Testis (tissue), 3 donors: ENCODE measurements around the gene RCN1. TPM values are rescaled to one million over a fixed set of nuclear protein-coding genes. Genes with fewer than 3 reads are reported as not detected.

Experiments
- DNase-seq: peaks from one replicate; pipeline ENCODE4 v3.0.0-alpha.2; 2019
- H3K27ac ChIP-seq, 2 donors: fragments of 200-600 bp; sonication (generic); one replicate each; pipeline ENCODE4 v1.5.1; 2019
- H3K27me3 ChIP-seq: fragments of 200-600 bp; sonication (generic); one replicate; pipeline ENCODE4 v1.5.1; 2019
- H3K36me3 ChIP-seq: fragments of 200-600 bp; sonication (generic); one replicate; pipeline ENCODE4 v1.5.1; 2017; ENCODE audit warnings: low read depth; ENCODE audit errors: missing control alignments
- H3K4me1 ChIP-seq: fragments of 200-600 bp; sonication (generic); one replicate; pipeline ENCODE4 v1.5.1; 2019
- H3K4me3 ChIP-seq, 2 donors: fragments of 200-600 bp; sonication (generic); one replicate each; pipeline ENCODE4 v1.5.1; 2017 to 2019
- H3K9me3 ChIP-seq: fragments of 200-600 bp; sonication (generic); one replicate; pipeline ENCODE4 v1.5.1; 2017
- CTCF ChIP-seq, 3 experiments: fragments of 450-650 bp in 2 of 3; fragments of 200-600 bp in 1 of 3; sonication (generic) in 1 of 3; IDR thresholded peaks; one replicate each; pipeline ENCODE4 v1.5.1; 2016 to 2019; ENCODE audit warnings: antibody characterized with exemption in 3 of 3, mild to moderate bottlenecking in 2 of 3, moderate library complexity in 1 of 3
- POLR2A ChIP-seq: fragments of 450-650 bp; IDR thresholded peaks from one replicate; pipeline ENCODE4 v1.6.1; 2017; ENCODE audit warnings: antibody characterized with exemption, mild to moderate bottlenecking, moderate library complexity
- WGBS, 2 donors: methylation state at CpG; one replicate each; pipeline ENCODE4 v1.1.5; 2018; 5-methylcytosine and 5-hydroxymethylcytosine counted together
- intact Hi-C: fragments of 100-400 bp; cut with DNase I; formaldehyde crosslinking; loops from one replicate; pipeline ENCODE4 v1.15.1; 2023; ENCODE audit warnings: low total_unique reads
- polyA plus RNA-seq: library from polyadenylated mRNA; stranded (reverse); fragments of 350-450 nt; fragmentation: Illumina TruSeq; extraction: RNeasy Lipid Tissue Mini Kit (QIAGEN cat#74804); gene quantifications from one replicate; pipeline ENCODE4 v1.2.3, GENCODE V29; 2014; ENCODE audit warnings: low read depth, low replicate concordance; ENCODE audit not compliant: insufficient read depth
- total RNA-seq, 2 donors: library from RNA; depleted of rRNA; stranded (reverse); fragments of >200 nt; gene quantifications; one replicate each; pipeline ENCODE4 v1.2.3, GENCODE V29; 2016

Gene RCN1
- total and polyA plus RNA-seq, 3 donors from 2014 or later = 44.4 to 82.6 (median 47.3) TPM

- Histone ChIP-seq H3K36me3 (no peaks in the 10 kb centered on the region), H3K4me3 (no peak overlapping the region), H3K27me3 (no peaks in the 10 kb centered on the region), H3K4me1 (no peaks in the 10 kb centered on the region), H3K9me3 (no peaks in the 10 kb centered on the region), H3K27ac (no peak overlapping the region)
- TF ChIP-seq POLR2A (no peak), CTCF (IDR thresholded peaks at IDR 0.05) (no peak)
- intact Hi-C loops = no loop called here
- DNase-seq = no peak
- 80% methylated on average over 5 of the region's 5 CpGs for WGBS, 2 donors
These were observed 8.4 kb upstream of the RCN1 start for GRCh38 chr11:32082346-32082986.

GRCh38 chr11:32087597-32087996 is 3.3 kb upstream of the RCN1 start:
- TF ChIP-seq POLR2A = no peak
- TF ChIP-seq CTCF (IDR thresholded peaks at IDR 0.05) = no peak
- Histone ChIP-seq H3K27ac (peak overlapping the region in 1 of 2 donors; percentile 17), H3K27me3 (no peaks in the 10 kb centered on the region), H3K4me3 (no peak overlapping the region), H3K4me1 (peaks cover 14% of the 10 kb centered on the region), H3K9me3 (no peaks in the 10 kb centered on the region), H3K36me3 (no peaks in the 10 kb centered on the region)
- intact Hi-C loops = no loop called here
- 88 to 92% methylated on average over 1 of the region's 1 CpG for WGBS, 2 donors
- no peak for DNase-seq

GRCh38 chr11:32088117-32088941 is 2.5 kb upstream of the RCN1 start:
- peak; percentile 60 for DNase-seq
- TF ChIP-seq CTCF (IDR thresholded peaks at IDR 0.05) = no peak
- no peak for TF ChIP-seq POLR2A
- WGBS, 2 donors = 24 to 25% methylated on average over 4 of the region's 4 CpGs
- intact Hi-C loops = no loop called here
- H3K9me3 ChIP-seq = no peaks in the 10 kb centered on the region
- peak overlapping the region in 1 of 2 donors; percentile 17 for H3K27ac ChIP-seq
- H3K4me3 ChIP-seq = no peak overlapping the region
- H3K27me3 ChIP-seq = no peaks in the 10 kb centered on the region
- peaks cover 18% of the 10 kb centered on the region for H3K4me1 ChIP-seq
- no peaks in the 10 kb centered on the region for H3K36me3 ChIP-seq

- intact Hi-C loops = no loop called here
- Histone ChIP-seq H3K9me3 (no peaks in the 10 kb centered on the region), H3K36me3 (no peaks in the 10 kb centered on the region), H3K4me1 (peaks cover 18% of the 10 kb centered on the region), H3K27me3 (no peaks in the 10 kb centered on the region), H3K27ac (no peak overlapping the region), H3K4me3 (no peak overlapping the region)
- DNase-seq = no peak
- TF ChIP-seq CTCF (IDR thresholded peaks at IDR 0.05) (no peak), POLR2A (no peak)
- 32 to 41% methylated on average over 4 of the region's 4 CpGs for WGBS, 2 donors
These were observed 1.8 kb downstream of the RCN1 start for GRCh38 chr11:32092581-32093170.
